Activated CD4-positive, alpha-beta T cell treated with anti-CD3 and anti-CD28 coated beads, Interleukin-2, amount 10 ng/mL, durations not matched to agents 7 days and 5 days (primary cell): ENCODE results near the gene TPX2. TPM values are rescaled to one million over a fixed set of nuclear protein-coding genes. Genes with fewer than 3 reads are reported as not detected.

Source experiments
- CTCF ChIA-PET: fragments of 350-600 bp; sonication (Branson Sonifier 250); formaldehyde crosslinking; loops from one replicate; lab custom pipeline; 2021; ENCODE audit warnings: antibody characterized with exemption; lab: Charles Lee
- POLR2A ChIA-PET: fragments of 350-600 bp; sonication (Branson Sonifier 250); formaldehyde crosslinking; loops from one replicate; lab custom pipeline; 2021; ENCODE audit warnings: antibody characterized with exemption; lab: Charles Lee
- DNase-seq: peaks from one replicate; pipeline ENCODE4 v3.0.0-alpha.2; 2020
- H3K27ac Mint-ChIP-seq: one replicate; pipeline ENCODE4 v1.8.0; 2021; ENCODE audit warnings: mild to moderate bottlenecking, moderate library complexity, mixed read lengths
- H3K27me3 Mint-ChIP-seq: one replicate; pipeline ENCODE4 v1.8.0; 2021; ENCODE audit warnings: mixed read lengths
- H3K36me3 Mint-ChIP-seq: one replicate; pipeline ENCODE4 v1.8.0; 2021; ENCODE audit warnings: low read depth, mixed read lengths
- H3K4me1 Mint-ChIP-seq: one replicate; pipeline ENCODE4 v1.8.0; 2021; ENCODE audit warnings: mixed read lengths
- H3K4me3 Mint-ChIP-seq: one replicate; pipeline ENCODE4 v1.8.0; 2021; ENCODE audit warnings: mild to moderate bottlenecking, moderate library complexity, mixed read lengths
- H3K9me3 Mint-ChIP-seq: one replicate; pipeline ENCODE4 v1.8.0; 2021; ENCODE audit warnings: mixed read lengths
- total RNA-seq, 2 experiments: library from RNA; stranded (reverse); gene quantifications; one replicate each; pipeline ENCODE4 v1.2.3, GENCODE V29; 2021

The TPX2 gene
- total RNA-seq, 2 experiments from 2014 or later: 164 to 193 TPM

DNA sequence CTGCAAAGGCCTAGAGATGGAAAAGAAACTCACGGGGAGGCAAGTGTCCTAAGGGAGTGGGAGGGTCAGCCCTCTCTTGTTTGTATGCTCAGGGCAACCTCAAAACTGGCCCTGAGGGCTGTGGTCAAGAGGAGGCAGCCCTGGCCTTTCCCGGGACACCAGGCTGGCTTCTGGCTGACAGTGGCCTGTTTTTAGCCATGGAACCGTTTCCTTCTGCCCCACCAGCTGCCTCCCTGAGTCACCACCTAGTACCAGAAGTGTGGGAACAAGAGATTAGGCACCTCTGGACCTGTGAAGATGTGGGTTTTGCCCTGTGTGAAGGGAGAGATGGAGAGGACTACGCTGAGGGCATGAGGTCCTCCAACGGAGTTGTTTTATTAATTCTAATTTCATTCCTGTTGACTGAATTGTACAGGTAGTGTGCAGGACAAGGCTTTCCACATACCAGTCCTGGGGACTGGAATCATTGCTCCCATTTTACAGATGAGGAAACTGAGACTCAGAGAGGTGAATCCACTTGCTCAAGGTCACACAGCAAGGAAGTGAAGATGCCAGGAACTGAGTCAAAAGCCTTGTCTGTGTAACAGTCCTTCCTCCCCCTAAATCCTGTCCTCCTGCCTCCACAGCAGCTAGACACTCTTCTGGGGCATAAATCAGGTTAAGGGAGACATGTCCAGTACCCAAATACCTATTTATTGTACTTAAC is 100.8 kb downstream of the TPX2 start:
- DNase-seq: no peak
- Mint-ChIP-seq H3K9me3 (no peaks in the 10 kb centered on the region), H3K4me1 (peaks cover 14% of the 10 kb centered on the region), H3K36me3 (no peaks in the 10 kb centered on the region), H3K27me3 (no peaks in the 10 kb centered on the region), H3K4me3 (no peak overlapping the region), H3K27ac (no peak overlapping the region)
- CTCF ChIA-PET: interaction anchor here (4.7 kb wide), 1 partner anchor 17 kb away, joined by 18 read pairs; no protein-coding TSS in a partner anchor
- POLR2A ChIA-PET: no interaction called here

DNA sequence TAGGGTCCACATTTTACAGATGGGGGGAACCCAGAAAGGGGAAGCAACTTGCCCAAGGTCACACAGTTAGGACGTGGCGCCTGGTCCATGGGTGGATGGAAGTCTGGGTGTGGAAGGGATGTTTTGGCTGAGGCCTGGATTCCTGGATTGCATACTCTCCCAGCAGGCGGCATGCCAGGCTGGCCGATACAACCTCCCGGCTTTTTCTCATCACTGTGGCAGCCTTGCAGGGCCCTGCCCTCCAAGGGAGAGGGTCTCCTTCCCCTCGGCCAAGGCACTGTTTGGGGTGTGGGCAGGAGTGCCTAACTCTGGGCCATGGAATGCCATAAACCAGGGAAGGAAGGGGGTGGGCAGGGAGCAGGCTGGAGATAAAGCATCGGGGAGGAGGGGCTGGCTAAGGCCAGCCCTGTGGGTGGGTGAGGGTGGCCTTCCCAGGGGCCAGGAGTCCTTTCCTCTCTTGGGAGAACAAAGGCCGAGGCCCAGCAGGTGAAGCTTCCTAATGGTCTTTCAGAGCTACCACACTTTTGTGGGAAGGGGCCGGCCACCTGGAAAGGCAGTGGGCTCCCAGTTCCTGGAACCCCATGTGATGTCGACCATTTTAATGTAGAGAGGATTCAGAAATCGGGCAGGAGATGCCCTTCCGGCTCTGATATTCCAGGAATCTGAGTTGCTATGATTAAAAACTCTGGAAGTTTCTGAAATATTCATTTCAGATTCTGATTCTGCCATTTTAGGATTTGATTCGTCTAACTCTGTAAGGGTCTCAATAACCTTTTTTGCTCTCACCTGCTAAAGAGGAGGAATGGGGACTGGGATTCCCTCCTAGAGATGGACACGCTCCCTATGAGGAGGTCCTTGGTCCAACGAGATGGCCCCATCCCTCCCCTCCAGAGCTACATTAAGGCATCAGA is 102.1 kb downstream of the TPX2 start:
- CTCF ChIA-PET: no interaction called here

GRCh38 chr20:31841928-31842327 is 102.8 kb downstream of the TPX2 start:
- Mint-ChIP-seq H3K27ac (no peak overlapping the region), H3K9me3 (no peaks in the 10 kb centered on the region), H3K4me3 (no peak overlapping the region), H3K36me3 (no peaks in the 10 kb centered on the region), H3K4me1 (no peaks in the 10 kb centered on the region), H3K27me3 (no peaks in the 10 kb centered on the region)
- no peak for DNase-seq
- ChIA-PET POLR2A (interaction anchor here (0.7 kb wide), 1 partner anchor 30 kb away, joined by 3 read pairs; no protein-coding TSS in a partner anchor), CTCF (no interaction called here)

More for the DNA sequence above, 102.1 kb downstream of the TPX2 start:
- H3K27me3 Mint-ChIP-seq: no peaks in the 10 kb centered on the region
- no peak overlapping the region for H3K4me3 Mint-ChIP-seq
- no peaks in the 10 kb centered on the region for H3K9me3 Mint-ChIP-seq
- DNase-seq: no peak
- POLR2A ChIA-PET: interaction anchor here (0.7 kb wide), 1 partner anchor 29 kb away, joined by 3 read pairs; no protein-coding TSS in a partner anchor
- H3K4me1 Mint-ChIP-seq: peaks cover 4% of the 10 kb centered on the region
- no peak overlapping the region for H3K27ac Mint-ChIP-seq
- H3K36me3 Mint-ChIP-seq: no peaks in the 10 kb centered on the region

DNA sequence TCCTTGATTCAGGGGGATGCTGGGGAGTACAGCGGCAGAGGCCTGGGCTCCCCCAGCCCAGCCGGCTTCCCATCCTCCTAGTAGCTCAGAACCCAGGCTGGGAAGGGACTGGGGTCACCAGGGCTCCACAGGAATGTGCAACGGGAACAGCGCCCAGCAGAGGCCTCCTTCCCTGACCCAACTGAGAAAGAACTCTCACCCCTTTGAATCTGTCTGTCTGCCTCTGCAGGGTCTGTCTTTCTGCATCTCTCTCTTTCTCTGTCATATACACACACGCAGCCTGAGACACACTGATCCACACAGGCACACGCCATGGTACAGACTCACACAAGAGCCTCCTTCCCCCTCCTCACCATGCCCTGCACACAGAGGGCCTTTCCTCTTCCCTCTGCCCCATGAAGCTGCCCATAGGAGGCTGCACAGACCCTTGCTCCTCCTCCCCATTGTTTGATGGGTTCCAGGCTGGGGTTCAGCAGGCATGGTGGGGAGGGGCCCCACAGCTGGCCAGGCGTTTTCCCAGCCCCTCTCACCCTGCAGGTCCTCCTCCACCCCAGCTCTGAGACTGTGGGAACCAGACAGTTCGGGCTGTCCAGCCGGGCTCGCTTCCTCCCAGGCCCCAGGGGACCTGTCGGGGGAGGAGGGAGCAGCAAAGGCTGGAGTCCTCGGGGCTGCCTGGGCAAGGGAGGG is 103.5 kb downstream of the TPX2 start:
- Mint-ChIP-seq H3K9me3 (no peaks in the 10 kb centered on the region), H3K27me3 (no peaks in the 10 kb centered on the region), H3K4me3 (no peak overlapping the region), H3K36me3 (no peaks in the 10 kb centered on the region), H3K27ac (no peak overlapping the region), H3K4me1 (no peaks in the 10 kb centered on the region)
- DNase-seq: no peak
- ChIA-PET POLR2A (no interaction called here), CTCF (interaction anchor here (1.6 kb wide), 1 partner anchor 19 kb away, joined by 3 read pairs; no protein-coding TSS in a partner anchor)

DNA sequence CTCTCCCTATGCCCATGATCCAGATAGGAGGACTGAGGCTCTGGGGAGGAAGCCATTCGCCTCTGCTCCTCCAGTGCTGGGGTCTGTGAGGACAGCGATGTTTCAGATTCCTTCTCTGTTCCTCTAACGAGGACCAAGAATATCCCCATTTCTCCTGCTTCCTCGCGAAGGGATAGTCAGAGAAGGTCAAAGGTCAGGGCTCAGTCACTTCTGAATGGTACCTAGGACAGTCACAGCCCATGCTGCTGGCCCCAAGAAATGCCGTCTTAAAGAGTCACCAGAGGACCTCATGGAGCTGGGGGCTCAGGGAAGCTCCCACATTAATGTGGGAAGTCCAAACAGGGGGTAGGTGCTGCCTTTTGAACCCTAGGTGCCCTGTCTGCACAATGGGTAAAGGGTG is 104.2 kb downstream of the TPX2 start:
- Mint-ChIP-seq H3K27me3 (no peaks in the 10 kb centered on the region), H3K4me1 (no peaks in the 10 kb centered on the region), H3K4me3 (no peak overlapping the region), H3K9me3 (no peaks in the 10 kb centered on the region), H3K27ac (no peak overlapping the region), H3K36me3 (no peaks in the 10 kb centered on the region)
- DNase-seq: no peak
- ChIA-PET CTCF (interaction anchor here (1.6 kb wide), 1 partner anchor 20 kb away, joined by 3 read pairs; no protein-coding TSS in a partner anchor), POLR2A (no interaction called here)

- CTCF ChIA-PET: interaction anchor here (1.6 kb wide), 1 partner anchor 20 kb away, joined by 3 read pairs; no protein-coding TSS in a partner anchor
Observed at GRCh38 chr20:31843881-31844280, 104.8 kb downstream of the TPX2 start.

DNA sequence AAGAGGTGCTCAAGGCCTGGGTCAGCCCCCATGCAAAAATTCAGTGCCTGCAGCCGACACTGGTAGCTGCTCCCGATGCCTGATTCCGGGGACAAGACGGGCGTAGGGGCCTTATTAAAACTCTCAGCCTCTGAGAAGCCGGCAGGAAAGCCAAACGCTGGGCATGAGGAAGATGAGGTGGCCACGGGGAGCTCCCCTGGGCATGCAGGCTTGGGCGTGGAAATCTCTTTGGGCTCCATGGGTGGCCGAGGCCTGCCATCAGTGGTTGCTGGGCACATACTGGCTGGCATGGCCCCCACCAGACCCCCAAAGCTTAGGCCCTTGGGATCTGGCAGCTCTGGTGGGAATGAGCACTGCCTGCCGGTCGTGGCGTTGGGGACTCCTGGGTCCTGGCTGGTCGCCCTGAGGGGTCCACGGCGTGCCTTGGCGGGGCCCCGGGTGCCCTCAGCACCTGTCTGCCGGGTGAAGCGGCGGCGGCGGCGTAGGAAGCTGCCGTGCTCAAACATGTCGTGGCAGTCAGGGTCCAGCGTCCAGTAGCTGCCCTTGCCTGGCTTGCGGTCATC is 105.7 kb downstream of the TPX2 start:
- ChIA-PET POLR2A (no interaction called here), CTCF (interaction anchor here (1.2 kb wide), 1 partner anchor 15 kb away, joined by 4 read pairs; no protein-coding TSS in a partner anchor)
- Mint-ChIP-seq H3K4me3 (no peak overlapping the region), H3K27ac (no peak overlapping the region), H3K36me3 (no peaks in the 10 kb centered on the region), H3K4me1 (no peaks in the 10 kb centered on the region), H3K27me3 (peaks cover under 1% of the 10 kb centered on the region), H3K9me3 (no peaks in the 10 kb centered on the region)
- DNase-seq: no peak

More at GRCh38 chr20:31843881-31844280, 104.8 kb downstream of the TPX2 start:
- POLR2A ChIA-PET: no interaction called here
- Mint-ChIP-seq H3K9me3 (no peaks in the 10 kb centered on the region), H3K4me3 (no peak overlapping the region), H3K27me3 (no peaks in the 10 kb centered on the region), H3K4me1 (no peaks in the 10 kb centered on the region), H3K36me3 (no peaks in the 10 kb centered on the region), H3K27ac (no peak overlapping the region)
- DNase-seq: no peak

GRCh38 chr20:31845300-31845863 is 106.3 kb downstream of the TPX2 start, which contains the start of gene FOXS1:
Gene FOXS1, minus strand, starts transcription at chr20:31845604. Its CDS starts 62 bp downstream, at chr20:31845542.
- ChIA-PET CTCF (interaction anchor here (1.2 kb wide), 1 partner anchor 15 kb away, joined by 4 read pairs; no protein-coding TSS in a partner anchor), POLR2A (no interaction called here)
- Mint-ChIP-seq H3K36me3 (no peaks in the 10 kb centered on the region), H3K27ac (no peak within 1 kb of the TSS), H3K4me1 (no peaks in the 10 kb centered on the region), H3K4me3 (no peak within 1 kb of the TSS), H3K9me3 (no peaks in the 10 kb centered on the region), H3K27me3 (peaks cover 3% of the 10 kb centered on the region)
- no peak for DNase-seq

DNA sequence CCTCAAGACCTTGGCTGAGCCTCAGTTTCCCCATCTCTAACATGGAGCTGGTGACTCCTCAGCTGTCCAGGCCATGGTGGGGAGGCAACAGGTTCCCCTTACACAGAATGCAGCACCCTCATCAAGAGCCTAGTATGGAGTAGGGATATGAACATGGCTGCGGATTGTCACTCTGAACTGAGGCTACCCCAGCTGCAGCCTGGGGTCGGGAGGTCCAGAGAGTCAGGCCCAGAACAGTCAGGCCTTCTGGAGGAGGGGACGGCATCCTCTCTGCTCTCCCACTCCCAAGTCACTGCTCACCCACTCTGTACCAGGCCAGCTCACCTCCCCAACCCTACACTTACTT is 107.7 kb downstream of the TPX2 start:
- Mint-ChIP-seq H3K27me3 (peaks cover 10% of the 10 kb centered on the region), H3K4me1 (no peaks in the 10 kb centered on the region), H3K27ac (no peak overlapping the region), H3K4me3 (no peak overlapping the region), H3K36me3 (no peaks in the 10 kb centered on the region), H3K9me3 (no peaks in the 10 kb centered on the region)
- no peak for DNase-seq
- CTCF ChIA-PET: interaction anchor here (0.7 to 2.0 kb wide), 13 partner anchors 9 to 105 kb away, joined by 3 to 9 read pairs (median 4); partner anchors contain the start of gene PDRG1
- POLR2A ChIA-PET: no interaction called here

DNA sequence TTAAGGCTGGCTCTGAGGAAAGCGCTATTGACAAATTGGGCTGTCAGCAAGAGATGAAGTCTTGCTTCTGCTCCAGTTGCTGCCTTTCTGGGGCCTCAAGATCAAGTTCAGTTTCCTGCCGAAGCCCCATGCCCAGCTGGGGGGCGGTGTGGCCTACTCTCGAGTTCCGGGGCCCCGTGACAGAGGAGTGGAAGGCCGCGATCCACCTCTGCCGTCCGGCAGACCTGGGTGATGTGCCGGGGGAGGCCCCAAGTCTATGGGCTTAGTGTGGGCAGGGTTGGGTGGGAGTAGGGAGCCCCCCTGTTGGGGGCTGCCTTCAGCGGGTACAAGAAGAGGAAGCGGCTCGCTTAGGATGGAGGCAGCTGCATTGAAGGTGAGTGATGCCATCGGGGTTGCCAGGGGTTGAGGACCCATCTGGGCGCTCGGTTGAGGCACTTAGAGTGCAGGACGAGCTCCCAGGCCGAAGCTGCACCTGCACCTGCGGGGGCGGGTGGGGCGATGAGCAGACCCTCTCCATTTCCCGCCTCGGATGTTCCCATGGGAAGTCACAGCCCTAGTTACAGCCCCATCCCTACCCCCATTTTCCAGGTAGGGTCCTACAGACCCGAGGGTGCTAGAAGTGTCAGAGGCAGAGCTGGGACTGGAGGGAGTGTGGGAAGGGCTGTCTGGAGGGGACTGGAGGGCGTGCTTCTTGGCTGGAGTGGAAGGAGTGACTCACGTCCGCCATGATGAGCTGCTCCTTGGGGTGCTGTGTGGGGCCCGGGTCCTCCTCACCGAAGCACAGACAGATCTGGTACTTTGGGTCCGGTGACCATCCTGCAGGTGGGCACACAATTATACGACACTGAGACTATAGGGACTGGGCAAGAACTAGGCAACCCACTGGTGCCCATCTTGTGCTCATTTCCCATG is 109.3 kb downstream of the TPX2 start:
- H3K4me3 Mint-ChIP-seq: no peak overlapping the region
- no peak for DNase-seq
- H3K36me3 Mint-ChIP-seq: no peaks in the 10 kb centered on the region
- no peaks in the 10 kb centered on the region for H3K9me3 Mint-ChIP-seq
- no peak overlapping the region for H3K27ac Mint-ChIP-seq
- ChIA-PET CTCF (interaction anchor here (1.4 to 2.0 kb wide), 2 partner anchors 32 to 34 kb away, joined by 3 to 4 read pairs; no protein-coding TSS in a partner anchor), POLR2A (no interaction called here)
- peaks cover 10% of the 10 kb centered on the region for H3K27me3 Mint-ChIP-seq
- H3K4me1 Mint-ChIP-seq: no peaks in the 10 kb centered on the region

DNA sequence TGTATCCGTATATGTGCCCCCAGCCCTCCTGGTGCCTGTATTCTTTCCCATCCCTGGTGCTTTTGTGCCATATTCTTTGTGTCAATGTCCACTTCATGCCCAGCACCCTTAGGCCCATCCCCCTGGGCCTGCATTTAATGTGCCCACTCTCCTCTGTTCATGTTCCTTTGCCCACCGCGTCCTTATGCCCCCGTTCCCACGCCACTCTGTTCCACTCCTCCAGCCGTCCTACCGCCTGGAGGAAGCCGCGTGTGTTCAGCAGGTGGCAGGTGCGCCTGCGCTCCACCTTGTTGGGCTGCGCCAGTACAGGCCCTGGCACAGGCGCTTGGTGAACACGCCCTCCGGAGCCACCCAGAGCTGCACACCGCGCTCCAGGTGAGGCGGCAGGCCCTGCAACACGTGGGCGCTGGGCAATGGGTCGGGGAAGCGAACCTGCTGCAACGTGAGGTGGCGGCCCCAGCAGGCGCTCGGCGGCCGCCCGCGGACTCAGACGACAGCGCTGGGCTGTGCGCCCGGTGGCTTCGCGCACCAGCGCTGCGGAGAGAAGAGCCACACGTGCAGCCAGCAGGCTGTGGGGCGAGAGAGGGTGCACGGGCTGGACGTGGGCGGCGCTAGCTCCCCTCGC is 110.3 kb downstream of the TPX2 start:
- no peak for DNase-seq
- CTCF ChIA-PET: interaction anchor here (0.9 to 2.1 kb wide), 3 partner anchors 12 to 183 kb away, joined by 3 to 5 read pairs (median 3); no protein-coding TSS in a partner anchor
- no peak overlapping the region for H3K4me3 Mint-ChIP-seq
- no peaks in the 10 kb centered on the region for H3K36me3 Mint-ChIP-seq
- POLR2A ChIA-PET: no interaction called here
- H3K27ac Mint-ChIP-seq: no peak overlapping the region
- no peaks in the 10 kb centered on the region for H3K9me3 Mint-ChIP-seq
- peaks cover 10% of the 10 kb centered on the region for H3K27me3 Mint-ChIP-seq
- no peaks in the 10 kb centered on the region for H3K4me1 Mint-ChIP-seq
